ENCODE results near the gene PSRC1.

DNA sequence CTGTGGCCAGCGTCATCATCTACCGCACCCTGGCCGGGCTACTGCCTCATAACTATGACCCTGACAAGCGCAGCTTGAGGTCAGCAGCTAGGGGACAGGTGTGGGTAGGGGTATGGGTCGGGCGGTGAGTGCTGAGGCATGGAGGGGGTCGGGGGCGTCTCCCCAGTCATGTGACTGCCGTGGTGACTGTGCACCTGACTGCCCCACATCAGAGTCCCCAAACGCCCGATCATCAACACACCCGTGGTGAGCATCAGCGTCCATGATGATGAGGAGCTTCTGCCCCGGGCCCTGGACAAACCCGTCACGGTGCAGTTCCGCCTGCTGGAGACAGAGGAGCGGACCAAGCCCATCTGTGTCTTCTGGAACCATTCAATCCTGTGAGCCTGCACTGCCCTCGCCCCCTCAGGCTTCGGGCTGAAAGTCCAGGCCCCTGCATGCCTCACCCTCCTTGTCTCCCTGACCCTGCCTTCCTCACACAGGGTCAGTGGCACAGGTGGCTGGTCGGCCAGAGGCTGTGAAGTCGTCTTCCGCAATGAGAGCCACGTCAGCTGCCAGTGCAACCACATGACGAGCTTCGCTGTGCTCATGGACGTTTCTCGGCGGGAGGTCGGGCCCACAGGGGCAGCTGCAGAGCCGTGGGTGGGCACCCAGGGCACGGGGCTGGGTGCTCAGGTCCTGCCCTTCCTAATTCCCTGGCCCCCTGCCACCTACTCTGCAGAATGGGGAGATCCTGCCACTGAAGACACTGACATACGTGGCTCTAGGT lies 13.5 kb downstream of the PSRC1 start:
- TF ChIP-seq EZH2 (IDR thresholded peaks at IDR 0.05; ENCODE audit: insufficient read depth, poor library complexity, severe bottlenecking) (no peak), EZH2phosphoT487 (IDR thresholded peaks at IDR 0.05; ENCODE audit: insufficient read depth, low read depth) (no peak)
